Measurements from ENCODE around the gene NTRK2.
"Not testable (repeated sequence)": the region's sequence is repeated elsewhere in the genome, so short reads cannot be mapped to it uniquely, and the experiment has no call there.

Gene NTRK2

GRCh38 chr9:85064811-85065371 lies 395.4 kb downstream of the NTRK2 start:
- no peak for DNase-seq (ENCODE audit: low read depth in 2 of 2)

GRCh38 chr9:85067792-85068191 lies 398.3 kb downstream of the NTRK2 start:
- no peak for DNase-seq (ENCODE audit: low read depth in 2 of 2)

GRCh38 chr9:85069421-85069820 lies 399.9 kb downstream of the NTRK2 start:
- DNase-seq (ENCODE audit: low read depth in 2 of 2) = not testable (repeated sequence)

Measured in stimulated activated CD8-positive, alpha-beta memory T cell treated with anti-CD3 and anti-CD28 coated beads, Interleukin-7, amount 100 ng/mL, for 1 hour (primary cell).